Right lobe of liver (tissue), 6 donors: ENCODE data around the gene HDGF. TPM values are rescaled to one million over a fixed set of nuclear protein-coding genes. Genes with fewer than 3 reads are reported as not detected.

ENCODE experiments used
- ATAC-seq, 4 donors: fragments of 200-7000 bp; cut with Tn5 transposase; one replicate each; pipeline ENCODE4 v1.9.1; 2020; ENCODE audit warnings: mild to moderate bottlenecking in 4 of 4, moderate library complexity in 4 of 4
- DNase-seq, 3 donors: peaks; one replicate each; pipeline ENCODE4 v3.0.0-alpha.2; 2020
- H3K27ac ChIP-seq, 3 donors: fragments of 200-600 bp; one replicate each; pipeline ENCODE4 v1.8.0; 2022
- H3K27me3 ChIP-seq, 2 donors: fragments of 200-600 bp; one replicate each; pipeline ENCODE4 v1.8.0; 2022
- H3K36me3 ChIP-seq, 4 donors: fragments of 200-600 bp; sonication (generic) in 1 of 4; one replicate each; pipeline versions ENCODE4 v1.5.1 to v1.8.0; 2017 to 2022; ENCODE audit warnings: control low read depth in 1 of 4
- H3K4me1 ChIP-seq, 4 donors: fragments of 200-600 bp; sonication (generic) in 1 of 4; one replicate each; pipeline versions ENCODE4 v1.5.1 to v1.8.0; 2017 to 2022; ENCODE audit warnings: control low read depth in 1 of 4
- H3K4me3 ChIP-seq, 3 donors: fragments of 200-600 bp; one replicate each; pipeline ENCODE4 v1.8.0; 2022
- H3K9me3 ChIP-seq, 4 donors: fragments of 200-600 bp; sonication (generic) in 1 of 4; one replicate each; pipeline versions ENCODE4 v1.5.1 to v1.8.0; 2017 to 2022; ENCODE audit warnings: control low read depth in 1 of 4
- CTCF ChIP-seq, 4 donors: fragments of 200-600 bp in 3 of 4; fragments of 450-650 bp in 1 of 4; IDR thresholded peaks; one replicate each; pipeline versions ENCODE4 v1.5.1 to v1.8.0; 2016 to 2022; ENCODE audit warnings: antibody characterized with exemption in 4 of 4, mild to moderate bottlenecking in 2 of 4
- POLR2A ChIP-seq: fragments of 450-650 bp; IDR thresholded peaks from one replicate; pipeline ENCODE4 v1.6.1; 2017; ENCODE audit warnings: antibody characterized with exemption, mild to moderate bottlenecking
- WGBS: methylation state at CpG from one replicate; pipeline ENCODE4 v1.1.6; 2018; ENCODE audit warnings: low coverage, low lambda C conversion rate; ENCODE audit not compliant: insufficient coverage; ENCODE audit errors: missing lambda C conversion rate; 5-methylcytosine and 5-hydroxymethylcytosine counted together
- intact Hi-C, 2 donors: fragments of 100-400 bp; cut with DNase I; formaldehyde crosslinking; loops; one replicate each; pipeline versions ENCODE4 v1.11.2 to v1.14.1; 2022
- total RNA-seq, 6 experiments: library from RNA; depleted of rRNA in 2 of 6; stranded (reverse); fragments of >200 nt in 2 of 6; fragmentation: NEBNext Ultra II Directional in 3 of 6; extraction: Animal tissue kit (Norgen Biotek cat#: 25700) in 3 of 6; gene quantifications; one replicate each; pipeline versions ENCODE4 v1.1.0 to v1.2.4, GENCODE V29; 2016 to 2023
- donor health status: DM: no; HTN: yes; CAD: no.
- donor health status: DM: no; HTN: no; CAD: no.
- donor health status: DM: no; HTN: no; CAD: no.
- donor health status: DM: no; HTN: yes; CAD: no.
- donor health status: DM: no; HTN: yes; CAD: no.

The HDGF gene
- total RNA-seq, 6 experiments from 2014 or later = 131 to 192 (median 157) TPM

- DNase-seq (no peak), ATAC-seq (peak; percentile 10 to 34 (median 23))
- H3K27ac ChIP-seq = no peak overlapping the region
- TF ChIP-seq CTCF (IDR thresholded peaks at IDR 0.05) (no peak), POLR2A (no peak)
- intact Hi-C loops = no loop called here
- H3K4me3 ChIP-seq = no peak overlapping the region
- H3K9me3 ChIP-seq = no peaks in the 10 kb centered on the region
- H3K4me1 ChIP-seq = peaks cover 0 to 16% (median 9%) of the 10 kb centered on the region in 4 donors
- 7% methylated on average over 3 of the region's 29 CpGs for WGBS
- H3K36me3 ChIP-seq = no peaks in the 10 kb centered on the region
- H3K27me3 ChIP-seq = peaks cover 0 to 31% of the 10 kb centered on the region in 2 donors
Observed at GRCh38 chr1:156706657-156707416, 44.6 kb downstream of the HDGF start.

DNA sequence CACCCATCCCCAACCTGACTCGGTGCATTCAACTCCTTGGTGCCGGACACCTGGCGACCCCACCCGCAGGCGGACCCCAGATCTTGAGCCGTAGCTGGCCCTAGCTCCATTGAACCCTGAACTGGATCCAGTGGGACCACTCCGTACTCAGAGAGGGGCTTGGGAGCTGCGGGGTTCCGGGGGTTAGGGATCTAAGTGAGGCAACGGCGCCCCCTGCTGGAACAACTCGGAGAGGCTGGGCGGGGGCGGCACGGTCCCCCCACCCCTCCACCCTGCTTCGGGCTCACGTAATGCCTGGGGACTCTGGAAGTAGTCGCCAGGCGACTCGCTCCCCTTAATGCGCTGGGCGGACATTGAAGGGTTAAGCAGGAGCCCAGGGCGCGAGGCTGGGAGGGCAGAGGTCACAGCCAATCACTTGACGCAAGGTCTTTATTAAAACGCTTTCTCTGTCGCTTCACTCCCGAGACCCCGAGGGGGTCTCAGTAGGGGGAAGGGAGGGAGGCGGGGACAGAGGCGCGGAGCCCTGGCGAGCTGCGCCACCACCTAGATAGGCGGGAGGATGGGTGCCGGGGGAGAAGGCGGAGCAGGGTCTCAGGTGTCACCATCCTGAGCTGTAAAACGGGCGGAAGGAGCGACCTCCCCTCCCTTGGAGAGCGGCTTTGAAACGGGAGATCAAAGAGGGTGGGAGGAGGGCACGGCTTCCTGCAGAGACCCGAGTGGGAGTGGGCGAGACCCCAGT lies 45.4 kb downstream of the HDGF start:
- no peaks in the 10 kb centered on the region for H3K36me3 ChIP-seq
- H3K4me3 ChIP-seq = peak overlapping the region; percentile 1 to 13 (median 12)
- WGBS = 3% methylated on average over 31 of the region's 45 CpGs
- TF ChIP-seq CTCF (IDR thresholded peaks at IDR 0.05) (peak; percentile 40 to 61 (median 54)), POLR2A (no peak)
- peaks cover 0 to 31% of the 10 kb centered on the region in 2 donors for H3K27me3 ChIP-seq
- DNase-seq = no peak
- H3K27ac ChIP-seq = no peak overlapping the region
- H3K9me3 ChIP-seq = no peaks in the 10 kb centered on the region
- intact Hi-C loops = no loop called here
- peak in 3 of 4 donors; percentile 23 to 58 (median 28) for ATAC-seq
- H3K4me1 ChIP-seq = peaks cover 0 to 16% (median 9%) of the 10 kb centered on the region in 4 donors

- TF ChIP-seq POLR2A (no peak), CTCF (IDR thresholded peaks at IDR 0.05) (no peak)
- intact Hi-C loops = no loop called here
- no peaks in the 10 kb centered on the region for H3K36me3 ChIP-seq
- H3K4me3 ChIP-seq = peak within 1 kb of the TSS; percentile 1 to 13 (median 12)
- peaks cover 0 to 31% of the 10 kb centered on the region in 2 donors for H3K27me3 ChIP-seq
- ATAC-seq = peak in 1 of 4 donors; percentile 18
- no peak within 1 kb of the TSS for H3K27ac ChIP-seq
- peaks cover 0 to 16% (median 9%) of the 10 kb centered on the region in 4 donors for H3K4me1 ChIP-seq
- no peaks in the 10 kb centered on the region for H3K9me3 ChIP-seq
- DNase-seq = no peak
- 0% methylated on average over 5 of the region's 42 CpGs for WGBS
Observed at GRCh38 chr1:156705321-156705917, 46.1 kb downstream of the HDGF start, which contains the start of gene CRABP2. Gene CRABP2, minus strand, starts transcription at chr1:156705583. Its CDS starts 137 bp downstream, at chr1:156705446.

DNA sequence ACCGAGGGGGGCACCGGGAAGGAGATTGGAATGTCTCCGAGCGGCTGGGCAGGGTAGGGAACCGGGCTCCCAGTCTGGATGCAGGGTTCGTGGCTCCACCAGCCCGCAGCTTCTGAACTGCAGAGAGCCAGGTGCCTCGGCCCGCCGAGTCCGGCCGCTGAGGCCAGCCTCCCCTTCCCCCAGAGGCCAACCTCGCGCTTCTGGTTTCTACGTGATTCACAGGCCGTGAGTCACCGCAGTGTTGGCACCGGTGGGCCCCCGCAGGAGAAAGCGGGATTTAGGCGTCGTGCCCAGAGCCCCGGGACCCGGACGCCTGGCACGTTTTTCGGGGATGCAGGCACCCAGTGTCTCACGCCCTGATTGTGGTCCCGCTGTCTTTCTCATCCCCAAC lies 46.5 kb downstream of the HDGF start:
- Histone ChIP-seq H3K4me1 (peaks cover 0 to 16% (median 9%) of the 10 kb centered on the region in 4 donors), H3K9me3 (no peaks in the 10 kb centered on the region), H3K36me3 (no peaks in the 10 kb centered on the region), H3K27me3 (peaks cover 0 to 31% of the 10 kb centered on the region in 2 donors), H3K27ac (no peak overlapping the region), H3K4me3 (no peak overlapping the region)
- ATAC-seq (peak in 2 of 4 donors; percentile 13 to 67), DNase-seq (peak in 1 of 3 donors; percentile 42)
- TF ChIP-seq POLR2A = no peak
- TF ChIP-seq CTCF (IDR thresholded peaks at IDR 0.05) = no peak
- no CpG with 5 or more reads among the region's 29 CpGs for WGBS
- intact Hi-C loops = no loop called here
